HEK293T (cell line): ENCODE results near the gene ZIC2.

Experiments
- CTCF ChIA-PET: fragments of 350-600 bp; formaldehyde crosslinking; extraction: SDS; loops from one replicate; lab custom pipeline; 2021; ENCODE audit warnings: antibody characterized with exemption, inconsistent platforms; lab: Yijun Ruan, JAX
- POLR2A ChIA-PET: fragments of 350-600 bp; formaldehyde crosslinking; extraction: SDS; loops from one replicate; lab custom pipeline; 2020; ENCODE audit warnings: antibody characterized with exemption, inconsistent platforms; lab: Yijun Ruan, JAX
- DNase-seq: peaks from one replicate; pipeline ENCODE4 v3.0.0; 2012; ENCODE audit warnings: mixed read lengths; ENCODE audit errors: extremely low spot score
- ARNT ChIP-seq: fragments of 450-650 bp; IDR thresholded peaks from 2 replicates; pipeline ENCODE4 v1.6.1; 2017; ENCODE audit warnings: mild to moderate bottlenecking
- BHLHE40 ChIP-seq: fragments of 450-650 bp; IDR thresholded peaks from 2 replicates; pipeline ENCODE4 v1.6.1; 2016; ENCODE audit warnings: mild to moderate bottlenecking, moderate library complexity, borderline replicate concordance
- CTBP1 ChIP-seq: fragments of 450-650 bp; IDR thresholded peaks from 2 replicates; pipeline ENCODE4 v1.6.1; 2016; ENCODE audit warnings: borderline replicate concordance
- ELF4 ChIP-seq: fragments of 450-650 bp; IDR thresholded peaks from 2 replicates; pipeline ENCODE4 v1.6.1; 2017; ENCODE audit warnings: antibody characterized with exemption
- FOXA1 ChIP-seq: fragments of 450-650 bp; IDR thresholded peaks from 2 replicates; pipeline ENCODE4 v1.6.1; 2016; ENCODE audit warnings: mild to moderate bottlenecking
- FOXK2 ChIP-seq: fragments of 450-650 bp; IDR thresholded peaks from 2 replicates; pipeline ENCODE4 v1.6.1; 2016; ENCODE audit warnings: mild to moderate bottlenecking
- FOXM1 ChIP-seq: fragments of 450-650 bp; IDR thresholded peaks from 2 replicates; pipeline ENCODE4 v1.6.1; 2017; ENCODE audit warnings: mild to moderate bottlenecking, borderline replicate concordance
- HDGF ChIP-seq: fragments of 450-650 bp; IDR thresholded peaks from 2 replicates; pipeline ENCODE4 v1.6.1; 2017; ENCODE audit warnings: antibody characterized with exemption, borderline replicate concordance
- L3MBTL2 ChIP-seq: fragments of 450-650 bp; conservative IDR thresholded peaks from 2 replicates; pipeline ENCODE4 v1.6.1; 2016; ENCODE audit warnings: mild to moderate bottlenecking
- LEF1 ChIP-seq: fragments of 450-650 bp; IDR thresholded peaks from 2 replicates; pipeline ENCODE4 v1.6.1; 2017; ENCODE audit warnings: mild to moderate bottlenecking, borderline replicate concordance
- NFRKB ChIP-seq: fragments of 450-650 bp; IDR thresholded peaks from 2 replicates; pipeline ENCODE4 v1.6.1; 2016; ENCODE audit warnings: mild to moderate bottlenecking, moderate library complexity
- SP1 ChIP-seq: fragments of 450-650 bp; IDR thresholded peaks from 2 replicates; pipeline ENCODE4 v1.6.1; 2017
- SUZ12 ChIP-seq: fragments of 450-650 bp; IDR thresholded peaks from 2 replicates; pipeline ENCODE4 v1.6.1; 2016; ENCODE audit warnings: mild to moderate bottlenecking
- TARDBP ChIP-seq: fragments of 450-650 bp; IDR thresholded peaks from 2 replicates; pipeline ENCODE4 v1.6.1; 2016
- ZNF384 ChIP-seq: fragments of 450-650 bp; IDR thresholded peaks from 2 replicates; pipeline ENCODE4 v1.6.1; 2016
- TF ChIP-seq, protein P1 (sequence below): fragments of 450-650 bp; IDR thresholded peaks from 2 replicates; pipeline ENCODE4 v1.6.1; 2016

Gene ZIC2

DNA sequence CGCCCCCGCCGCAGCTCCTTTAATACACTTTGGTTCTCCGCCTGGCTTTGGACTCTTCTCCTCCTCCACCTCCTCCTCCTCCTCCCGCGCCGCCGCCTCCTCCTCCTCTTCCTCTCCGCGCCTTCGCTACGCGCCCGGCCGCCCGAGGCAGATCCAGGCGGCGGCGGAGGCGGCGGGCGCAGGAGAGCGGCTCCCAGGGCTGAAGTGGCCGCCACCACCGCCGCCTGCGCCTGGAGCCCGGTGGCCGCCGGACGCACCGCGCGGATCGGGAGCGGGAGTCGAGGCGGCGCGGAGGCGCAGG, at the start of gene ZIC2:
Gene ZIC2 (plus strand): TSS at position 50 of the 301 bp plus-strand sequence. CDS start 281 bp downstream, outside the sequence.
- DNase-seq, result no peak
- ChIA-PET POLR2A (interaction anchor here (0.6 to 3.9 kb wide), 11 partner anchors 9 to 254 kb away, joined by 3 to 66 read pairs (median 6); partner anchors contain the start of genes PCCA and ZIC5), CTCF (interaction anchor here (0.8 kb wide), 1 partner anchor 12 kb away, joined by 3 read pairs; no protein-coding TSS in a partner anchor)
- TF ChIP-seq ELF4 (no peak), FOXM1 (no peak), TARDBP (no peak), ZNF384 (no peak), FOXK2 (no peak), SUZ12 (no peak), L3MBTL2 (no peak), NFRKB (no peak), FOXA1 (no peak), BHLHE40 (no peak), CTBP1 (no peak), SP1 (no peak), ARNT (no peak), LEF1 (no peak)
- TF ChIP-seq, protein P1, sequence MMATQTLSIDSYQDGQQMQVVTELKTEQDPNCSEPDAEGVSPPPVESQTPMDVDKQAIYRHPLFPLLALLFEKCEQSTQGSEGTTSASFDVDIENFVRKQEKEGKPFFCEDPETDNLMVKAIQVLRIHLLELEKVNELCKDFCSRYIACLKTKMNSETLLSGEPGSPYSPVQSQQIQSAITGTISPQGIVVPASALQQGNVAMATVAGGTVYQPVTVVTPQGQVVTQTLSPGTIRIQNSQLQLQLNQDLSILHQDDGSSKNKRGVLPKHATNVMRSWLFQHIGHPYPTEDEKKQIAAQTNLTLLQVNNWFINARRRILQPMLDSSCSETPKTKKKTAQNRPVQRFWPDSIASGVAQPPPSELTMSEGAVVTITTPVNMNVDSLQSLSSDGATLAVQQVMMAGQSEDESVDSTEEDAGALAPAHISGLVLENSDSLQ, result no peak

DNA sequence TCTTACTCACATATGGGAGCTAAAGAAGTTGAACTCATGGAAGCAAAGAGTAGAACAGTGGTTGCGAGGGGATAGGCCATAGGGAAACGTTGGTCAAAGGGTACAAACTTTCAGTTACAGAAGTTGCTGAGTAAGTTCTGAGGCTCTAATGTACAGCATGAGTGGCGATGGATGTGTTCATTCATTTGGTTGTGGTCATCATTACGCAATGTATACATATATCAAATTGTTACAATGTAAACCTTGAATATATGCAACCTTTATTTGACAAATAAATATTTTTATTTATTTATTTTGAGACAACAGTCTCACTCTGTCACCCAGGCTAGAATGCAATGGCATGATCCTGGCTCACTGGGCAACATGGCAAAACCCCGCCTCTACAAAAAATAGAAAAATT, 48.7 kb upstream of the ZIC2 start:
- TF ChIP-seq SP1 (no peak), NFRKB (no peak), FOXM1 (no peak), BHLHE40 (no peak), ZNF384 (no peak), FOXK2 (no peak), FOXA1 (no peak), SUZ12 (no peak), CTBP1 (no peak), L3MBTL2 (no peak), ELF4 (no peak), ARNT (no peak), HDGF (no peak), LEF1 (no peak), TARDBP (no peak)
- TF ChIP-seq, protein P1, result no peak
- ChIA-PET POLR2A (no interaction called here), CTCF (no interaction called here)
- no peak for DNase-seq

DNA sequence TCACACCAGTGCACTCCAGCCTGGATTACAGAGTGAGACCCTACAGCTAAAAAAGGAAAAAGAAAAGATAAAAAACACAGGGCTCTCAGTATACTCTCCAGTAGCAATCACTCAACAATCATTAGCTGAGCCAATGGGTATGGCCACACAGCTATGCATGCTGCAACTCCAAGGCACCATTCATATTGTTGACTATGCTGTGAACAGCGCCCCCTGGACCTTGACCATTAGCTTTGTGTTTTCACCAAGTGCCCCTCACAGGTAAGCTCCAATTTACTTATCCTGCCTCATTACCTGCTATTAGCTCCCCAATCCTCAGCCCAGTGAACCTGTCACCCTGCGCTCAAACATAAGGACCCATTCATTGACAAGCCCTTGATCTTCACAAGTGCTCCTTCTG, 45.8 kb upstream of the ZIC2 start:
- CTCF ChIA-PET, result interaction anchor here (0.6 kb wide), 1 partner anchor 16 kb away, joined by 4 read pairs; no protein-coding TSS in a partner anchor
- TF ChIP-seq FOXK2, result no peak
- no peak for TF ChIP-seq NFRKB
- TF ChIP-seq FOXA1, result no peak
- no peak for TF ChIP-seq SP1
- TF ChIP-seq CTBP1, result no peak
- TF ChIP-seq HDGF, result no peak
- TF ChIP-seq ZNF384, result no peak
- no peak for TF ChIP-seq ARNT
- no peak for TF ChIP-seq ELF4
- no peak for TF ChIP-seq TARDBP
- TF ChIP-seq, protein P1, result no peak
- no peak for TF ChIP-seq SUZ12
- TF ChIP-seq FOXM1, result no peak
- TF ChIP-seq BHLHE40, result no peak
- no peak for TF ChIP-seq LEF1
- TF ChIP-seq L3MBTL2, result no peak

DNA sequence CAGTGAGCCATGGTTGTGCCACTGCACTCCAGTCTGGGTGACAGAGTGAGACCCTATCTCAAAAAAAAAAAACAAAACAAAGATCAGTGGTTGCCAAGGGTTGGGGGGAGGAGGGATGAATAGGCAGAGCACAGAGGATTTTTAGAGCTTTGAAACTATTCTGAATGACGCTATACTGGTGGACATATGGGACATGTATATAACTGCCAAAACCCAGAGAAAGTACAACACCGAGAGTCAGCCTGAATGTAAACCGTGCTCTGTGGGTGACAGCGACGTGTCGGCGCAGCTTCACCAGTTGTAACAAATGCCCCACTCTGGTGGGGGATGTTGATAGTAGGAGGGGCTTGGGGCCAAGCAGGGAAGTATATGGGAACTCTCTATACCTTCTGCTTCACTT, 42.9 kb upstream of the ZIC2 start:
- ChIA-PET CTCF (no interaction called here), POLR2A (no interaction called here)
- no peak for DNase-seq
- TF ChIP-seq ELF4 (no peak), HDGF (no peak), FOXA1 (no peak), TARDBP (no peak), NFRKB (no peak), FOXM1 (no peak)

More for the DNA sequence above, 45.8 kb upstream of the ZIC2 start:
- no peak for DNase-seq
- POLR2A ChIA-PET, result interaction anchor here (1.5 kb wide), 1 partner anchor 45 kb away, joined by 5 read pairs; the partner anchor contains the start of gene ZIC2

DNA sequence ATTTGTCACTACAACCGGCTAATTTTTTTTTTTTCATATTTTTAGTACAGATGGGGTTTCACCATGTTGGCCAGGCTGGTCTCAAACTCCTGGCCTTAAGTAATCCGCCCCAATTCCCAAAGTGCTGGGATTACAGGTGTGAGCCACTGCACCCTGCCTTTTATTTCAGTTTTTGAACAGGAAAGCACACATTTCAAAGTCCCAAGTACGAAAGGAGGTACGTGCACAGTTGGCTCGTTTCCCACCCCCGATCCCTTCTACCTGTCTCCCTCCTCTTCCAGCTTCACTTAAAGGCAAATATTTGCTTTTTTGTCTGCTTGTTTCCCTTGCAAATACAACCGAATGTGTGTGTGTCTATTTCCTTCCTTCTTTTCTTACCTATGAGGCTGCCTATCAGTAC, 40.5 kb upstream of the ZIC2 start:
- ChIA-PET POLR2A (no interaction called here), CTCF (interaction anchor here (0.6 kb wide), 1 partner anchor 339 kb away, joined by 4 read pairs; no protein-coding TSS in a partner anchor)
- no peak for TF ChIP-seq BHLHE40
- no peak for TF ChIP-seq ARNT
- TF ChIP-seq SUZ12, result no peak
- no peak for TF ChIP-seq FOXM1
- TF ChIP-seq, protein P1, result no peak
- TF ChIP-seq FOXA1, result no peak
- TF ChIP-seq CTBP1, result no peak
- no peak for TF ChIP-seq SP1
- TF ChIP-seq TARDBP, result no peak
- no peak for TF ChIP-seq ZNF384
- no peak for TF ChIP-seq LEF1
- no peak for TF ChIP-seq HDGF
- TF ChIP-seq FOXK2, result no peak
- TF ChIP-seq ELF4, result no peak
- TF ChIP-seq NFRKB, result no peak
- TF ChIP-seq L3MBTL2, result no peak
- no peak for DNase-seq

DNA sequence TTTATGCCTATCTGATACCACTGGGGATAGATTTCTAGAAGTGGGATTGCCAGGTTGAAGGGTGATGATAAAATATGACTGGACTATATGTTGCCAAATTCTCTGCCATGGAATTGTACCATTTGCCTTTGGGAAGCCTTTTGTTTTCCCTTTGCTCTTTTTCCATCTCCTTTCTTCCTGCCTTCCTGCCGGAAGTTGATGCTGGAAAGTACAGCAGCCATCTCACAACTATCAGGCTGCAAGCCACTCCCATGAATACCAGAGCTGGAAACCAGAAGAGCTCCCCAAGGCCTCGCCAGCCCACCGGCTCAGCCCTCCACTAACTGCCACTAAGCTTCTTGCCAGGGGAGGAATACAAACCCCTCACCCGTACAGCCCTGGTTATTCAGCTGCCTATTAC, 39.7 kb upstream of the ZIC2 start:
- TF ChIP-seq LEF1 (no peak), BHLHE40 (no peak), FOXK2 (no peak), FOXA1 (no peak), ELF4 (no peak)
- ChIA-PET CTCF (no interaction called here), POLR2A (no interaction called here)
- DNase-seq, result no peak
